NCI-H774 (cell line): ENCODE measurements around the gene TEX29.

ENCODE experiments used
- DNase-seq: peaks from one replicate; lab custom pipeline; 2025; lab: John Stamatoyannopoulos, UW

TEX29 gene

GRCh38 chr13:111291908-111292307 lies 28.5 kb upstream of the TEX29 start:
- no peak for DNase-seq

GRCh38 chr13:111292710-111293485 lies 27.5 kb upstream of the TEX29 start:
- DNase-seq: no peak

- DNase-seq: no peak
These were observed 24.6 kb upstream of the TEX29 start for GRCh38 chr13:111295886-111296285.

GRCh38 chr13:111296417-111296816 lies 24.0 kb upstream of the TEX29 start:
- no peak for DNase-seq

- no peak for DNase-seq
These were observed 22.0 kb upstream of the TEX29 start for GRCh38 chr13:111298214-111298975.

GRCh38 chr13:111302045-111302726 lies 18.3 kb upstream of the TEX29 start:
- DNase-seq: peak; percentile 70

- no peak for DNase-seq
These were observed 16.9 kb upstream of the TEX29 start for GRCh38 chr13:111303559-111303958.

- no peak for DNase-seq
These were observed 16.3 kb upstream of the TEX29 start for GRCh38 chr13:111304041-111304544.

- no peak for DNase-seq
These were observed 15.7 kb upstream of the TEX29 start for GRCh38 chr13:111304603-111305289.

GRCh38 chr13:111312944-111313590 lies 7.4 kb upstream of the TEX29 start:
- no peak for DNase-seq

- no peak for DNase-seq
These were observed 6.5 kb upstream of the TEX29 start for GRCh38 chr13:111313911-111314425.

GRCh38 chr13:111314852-111315251 lies 5.6 kb upstream of the TEX29 start:
- DNase-seq: no peak

- DNase-seq: no peak
These were observed 5.0 kb upstream of the TEX29 start for GRCh38 chr13:111315347-111315995.

GRCh38 chr13:111316161-111316730 lies 4.2 kb upstream of the TEX29 start:
- no peak for DNase-seq

GRCh38 chr13:111317042-111317550 lies 3.3 kb upstream of the TEX29 start:
- DNase-seq: no peak

GRCh38 chr13:111317571-111318345 lies 2.7 kb upstream of the TEX29 start:
- no peak for DNase-seq

- DNase-seq: no peak
These were observed 2.1 kb upstream of the TEX29 start for GRCh38 chr13:111318386-111318785.

- DNase-seq: no peak
These were observed 921 bp upstream of the TEX29 start for GRCh38 chr13:111319521-111319920.
